ENCODE results near the gene VPS33B. TPM values are rescaled to one million over a fixed set of nuclear protein-coding genes. Genes with fewer than 3 reads are reported as not detected.
A peak's percentile ranks its signal among the peaks of the same experiment; 100 is the strongest.

Gene VPS33B
- total and polyA plus RNA-seq, 2 of the 13 experiments (the other 11 are each of a cell fraction or from before 2014, with no cell fraction given) = 15.8 to 16.5 TPM

- TF ChIP-seq E2F1 (CRISPR knock-in tag; IDR thresholded peaks at IDR 0.05) (peak; percentile 96), ZNF709 (CRISPR knock-in tag; IDR thresholded peaks at IDR 0.05) (0 out of 2 replicates have a peak, but pooled peaks have one; percentile 58), TMF1 (CRISPR knock-in tag; IDR thresholded peaks at IDR 0.05; ENCODE audit: low read depth) (peak; percentile 91), CHCHD3 (CRISPR knock-in tag; IDR thresholded peaks at IDR 0.05) (no peak; the same call in 1 of the 2 replicates), TRAFD1 (CRISPR knock-in tag; IDR thresholded peaks at IDR 0.05; ENCODE audit: borderline replicate concordance) (no peak), NR2C2 (CRISPR knock-in tag; IDR thresholded peaks at IDR 0.05; ENCODE audit: borderline replicate concordance) (peak; percentile 30; the same call in 1 of the 2 replicates), YEATS4 (CRISPR knock-in tag; IDR thresholded peaks at IDR 0.05; ENCODE audit: borderline replicate concordance) (peak; percentile 90), HES4 (CRISPR knock-in tag; IDR thresholded peaks at IDR 0.05; ENCODE audit: borderline replicate concordance) (0 out of 2 replicates have a peak, but pooled peaks have one; percentile 29), TEAD3 (CRISPR knock-in tag; optimal IDR thresholded peaks at IDR 0.05; ENCODE audit: borderline replicate concordance) (peak; percentile 53), ZNF761 (CRISPR knock-in tag; conservative IDR thresholded peaks at IDR 0.05) (peak; percentile 75; the same call in 1 of the 2 replicates), CREM (IDR thresholded peaks at IDR 0.05) (peak; percentile 88), CREM (CRISPR knock-in tag; IDR thresholded peaks at IDR 0.05) (peak; percentile 68; the same call in 1 of the 2 replicates), HOXA5 (CRISPR knock-in tag; IDR thresholded peaks at IDR 0.05) (0 out of 2 replicates have a peak, but pooled peaks have one; percentile 57), ZFX (CRISPR knock-in tag; IDR thresholded peaks at IDR 0.05; ENCODE audit: low read depth) (peak; percentile 75), CREB1 (IDR thresholded peaks at IDR 0.05) (peak; percentile 100), CREB1 (CRISPR knock-in tag; IDR thresholded peaks at IDR 0.05) (peak; percentile 97), ZNF317 (CRISPR knock-in tag; IDR thresholded peaks at IDR 0.05) (peak; percentile 64; the same call in 1 of the 2 replicates), RFX3 (CRISPR knock-in tag; IDR thresholded peaks at IDR 0.05) (no peak), ZNF710 (CRISPR knock-in tag; IDR thresholded peaks at IDR 0.05; ENCODE audit: borderline replicate concordance) (no peak; the same call in 1 of the 2 replicates), ATF4 (CRISPR knock-in tag; IDR thresholded peaks at IDR 0.05) (peak in 1 of 2 experiments; percentile 78; a peak in 2 of 4 replicates), RARA (CRISPR knock-in tag; IDR thresholded peaks at IDR 0.05) (peak; percentile 22; the same call in 1 of the 2 replicates), ZNF605 (CRISPR knock-in tag; IDR thresholded peaks at IDR 0.05) (peak; percentile 60; the same call in 1 of the 2 replicates), PITX1 (CRISPR knock-in tag; IDR thresholded peaks at IDR 0.05) (peak; percentile 57; the same call in 1 of the 2 replicates)
These were observed 27.7 kb downstream of the VPS33B start, which contains the start of gene PRC1 (continued) for GRCh38 chr15:90994417-90995311.
